ENCODE data around the gene CCNF. TPM values are rescaled to one million over a fixed set of nuclear protein-coding genes. Genes with fewer than 3 reads are reported as not detected.

CCNF gene
- total RNA-seq, 1 experiment from 2014 or later = 60.8 TPM

DNA sequence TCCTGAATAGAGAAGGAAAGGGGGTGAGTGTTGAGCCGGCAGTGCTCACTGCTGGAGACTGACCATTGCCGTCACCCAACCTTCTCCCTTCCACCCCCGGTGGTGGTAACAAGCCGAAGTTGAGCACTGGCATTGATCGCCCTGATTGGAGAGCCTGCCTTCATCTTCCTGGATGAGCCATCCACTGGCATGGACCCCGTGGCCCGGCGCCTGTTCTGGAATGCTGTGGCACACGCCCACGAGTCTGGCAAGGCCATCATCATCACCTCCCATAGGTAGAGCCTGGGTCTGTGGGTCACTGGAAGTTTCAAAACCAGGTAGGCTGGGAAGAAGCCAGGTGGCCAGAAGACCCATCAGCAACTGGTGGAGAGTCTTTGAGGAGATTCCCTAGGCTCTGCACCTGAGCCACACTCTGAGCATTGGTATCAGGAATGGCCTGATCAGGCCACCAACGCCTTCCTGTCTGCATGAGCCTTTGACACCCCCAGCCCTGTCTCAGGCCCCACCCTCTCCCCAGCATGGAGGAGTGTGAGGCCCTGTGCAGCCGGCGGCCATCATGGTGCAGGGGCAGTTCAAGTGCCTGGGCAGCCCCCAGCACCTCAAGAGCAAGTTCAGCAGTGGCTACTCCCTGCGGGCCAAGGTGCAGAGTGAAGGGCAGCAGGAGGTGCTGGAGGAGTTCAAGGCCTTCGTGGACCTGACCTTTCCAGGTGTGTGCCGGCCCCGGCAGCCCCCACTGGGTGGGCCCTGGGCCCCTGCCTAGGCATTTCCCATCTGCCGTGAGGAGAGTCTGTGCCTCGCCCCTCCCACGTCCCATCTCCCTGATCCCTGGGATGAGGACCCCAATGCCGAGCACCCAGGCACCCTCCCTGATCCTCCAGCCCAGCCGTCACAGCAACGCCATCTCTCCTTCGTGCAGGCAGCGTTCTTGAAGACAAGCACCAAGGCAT is 4.9 kb upstream of the CCNF start:
- Histone ChIP-seq H3K9me3 (ENCODE audit: control insufficient read depth in 1 of 2, insufficient read depth in 1 of 2, low read depth in 1 of 2, low read length in 2 of 2) (no peaks in the 10 kb centered on the region), H3K4me2 (ENCODE audit: low read length) (no peak overlapping the region), H3K9me2 (ENCODE audit: insufficient read depth) (no peaks in the 10 kb centered on the region), H3K9ac (ENCODE audit: low read length) (no peak overlapping the region), H3K79me2 (ENCODE audit: insufficient read depth, low read length) (peaks cover under 1% of the 10 kb centered on the region; the same call in 1 of the 2 replicates), H2AFZ (ENCODE audit: low read depth, low read length, poor library complexity, severe bottlenecking) (no peak overlapping the region), H4K20me1 (ENCODE audit: insufficient read depth) (no peaks in the 10 kb centered on the region), H3K27ac (ENCODE audit: low read depth, low read length) (no peak overlapping the region), H3K4me1 (ENCODE audit: control insufficient read depth in 1 of 2, insufficient read depth in 2 of 2, low read length in 2 of 2) (peaks cover 12 to 33% of the 10 kb centered on the region in 2 experiments; a peak in 3 of 4 replicates), H3K27me3 (ENCODE audit: insufficient read depth, low read length) (no peaks in the 10 kb centered on the region), H3K36me3 (ENCODE audit: control insufficient read depth in 1 of 2, insufficient read depth in 2 of 2, low read length in 2 of 2) (no peaks in the 10 kb centered on the region), H3K4me3 (replicated peaks in 1 of 2; ENCODE audit: low read depth in 1 of 2, low read length in 2 of 2) (no peak overlapping the region)
- ATAC-seq (no peak), DNase-seq (ENCODE audit: low read depth, low spot score) (no peak)
- intact Hi-C loops (cut with micrococcal nuclease) = loop anchor here (5.0 to 10.0 kb wide), 3 partner anchors 38 to 160 kb away; partner anchors contain the start of genes RNPS1 and TEDC2
- no TSS peak for BruUV-seq (replicated peaks)
- ChIA-PET CTCF (no interaction called here), RAD21 (ENCODE audit: low non-redundant PET in 1 of 2, low total read pairs in 2 of 2, uncharacterized antibody in 2 of 2, unreplicated experiment in 2 of 2) (no interaction called here), POLR2A (no interaction called here)
- no peak for TF ChIP-seq CBX3 (IDR thresholded peaks at IDR 0.05; ENCODE audit: low read depth)
- no peak for TF ChIP-seq YY1 (IDR thresholded peaks at IDR 0.05; ENCODE audit: extremely low read depth, insufficient replicate concordance, low read depth, low read length)
- no peak for TF ChIP-seq SP1 (IDR thresholded peaks at IDR 0.05; ENCODE audit: low read depth)
- TF ChIP-seq EGR1 (IDR thresholded peaks at IDR 0.05; ENCODE audit: low read depth) = no peak
- no peak for TF ChIP-seq ZFX (IDR thresholded peaks at IDR 0.05)

DNA sequence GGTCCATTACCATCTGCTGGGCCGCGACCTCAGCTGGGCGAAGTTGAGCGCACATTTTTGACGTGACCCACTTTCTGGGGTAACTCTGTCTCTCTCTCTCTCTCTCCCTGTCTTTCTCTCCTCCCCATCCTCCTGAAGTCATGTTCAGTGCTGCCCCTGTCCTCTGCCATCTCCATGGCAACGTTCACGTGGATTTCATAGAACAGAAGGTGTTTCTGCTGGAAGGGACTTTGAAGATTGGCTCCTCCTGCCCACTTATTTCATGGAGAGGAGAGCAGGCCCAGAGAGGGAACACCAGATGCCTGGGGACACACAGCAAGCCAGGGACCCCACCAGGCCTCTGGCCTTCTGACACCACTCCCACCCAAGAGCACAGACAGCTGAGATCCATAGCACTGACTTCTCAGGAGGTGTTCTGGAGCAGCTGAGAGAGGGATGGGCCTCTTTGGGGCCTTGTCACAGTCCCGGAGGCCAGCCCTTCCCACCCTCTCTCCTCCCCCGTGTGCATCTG is 4.2 kb upstream of the CCNF start:
- Histone ChIP-seq H3K79me2 (ENCODE audit: insufficient read depth, low read length) (peaks cover 8% of the 10 kb centered on the region), H4K20me1 (ENCODE audit: insufficient read depth) (no peaks in the 10 kb centered on the region), H3K9me2 (ENCODE audit: insufficient read depth) (no peaks in the 10 kb centered on the region), H3K9ac (ENCODE audit: low read length) (no peak overlapping the region), H3K36me3 (ENCODE audit: control insufficient read depth in 1 of 2, insufficient read depth in 2 of 2, low read length in 2 of 2) (no peaks in the 10 kb centered on the region), H2AFZ (ENCODE audit: low read depth, low read length, poor library complexity, severe bottlenecking) (no peak overlapping the region), H3K27ac (ENCODE audit: low read depth, low read length) (no peak overlapping the region), H3K4me1 (ENCODE audit: control insufficient read depth in 1 of 2, insufficient read depth in 2 of 2, low read length in 2 of 2) (peaks cover 12 to 34% of the 10 kb centered on the region in 2 experiments; a peak in 3 of 4 replicates), H3K4me2 (ENCODE audit: low read length) (no peak overlapping the region), H3K9me3 (ENCODE audit: control insufficient read depth in 1 of 2, insufficient read depth in 1 of 2, low read depth in 1 of 2, low read length in 2 of 2) (no peaks in the 10 kb centered on the region), H3K27me3 (ENCODE audit: insufficient read depth, low read length) (no peaks in the 10 kb centered on the region), H3K4me3 (replicated peaks in 1 of 2; ENCODE audit: low read depth in 1 of 2, low read length in 2 of 2) (no peak overlapping the region)
- RAD21 ChIA-PET (ENCODE audit: low non-redundant PET in 1 of 2, low total read pairs in 2 of 2, uncharacterized antibody in 2 of 2, unreplicated experiment in 2 of 2) = no interaction called here
- intact Hi-C loops (cut with micrococcal nuclease) = loop anchor here (5.0 to 10.0 kb wide), 3 partner anchors 37 to 160 kb away; partner anchors contain the start of genes RNPS1 and TEDC2
- POLR2A ChIA-PET = no interaction called here
- no peak for ATAC-seq
- DNase-seq (ENCODE audit: low read depth, low spot score) = no peak
- CTCF ChIA-PET = no interaction called here
- BruUV-seq (replicated peaks) = no TSS peak
- no peak for TF ChIP-seq SRF (IDR thresholded peaks at IDR 0.05; ENCODE audit: low read depth)
- no peak for TF ChIP-seq POLR2A (IDR thresholded peaks at IDR 0.05; ENCODE audit: borderline replicate concordance, extremely low read depth, insufficient read depth, insufficient read length)
- no peak for TF ChIP-seq YY1 (IDR thresholded peaks at IDR 0.05; ENCODE audit: extremely low read depth, insufficient replicate concordance, low read depth, low read length)
- TF ChIP-seq EGR1 (IDR thresholded peaks at IDR 0.05; ENCODE audit: low read depth) = no peak
- TF ChIP-seq SIN3A (IDR thresholded peaks at IDR 0.05; ENCODE audit: low read depth) = no peak
- no peak for TF ChIP-seq EZH2phosphoT487 (IDR thresholded peaks at IDR 0.05; ENCODE audit: borderline replicate concordance)
- TF ChIP-seq, protein P1, sequence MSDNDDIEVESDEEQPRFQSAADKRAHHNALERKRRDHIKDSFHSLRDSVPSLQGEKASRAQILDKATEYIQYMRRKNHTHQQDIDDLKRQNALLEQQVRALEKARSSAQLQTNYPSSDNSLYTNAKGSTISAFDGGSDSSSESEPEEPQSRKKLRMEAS (IDR thresholded peaks at IDR 0.05) = no peak
- TF ChIP-seq, protein P2, sequence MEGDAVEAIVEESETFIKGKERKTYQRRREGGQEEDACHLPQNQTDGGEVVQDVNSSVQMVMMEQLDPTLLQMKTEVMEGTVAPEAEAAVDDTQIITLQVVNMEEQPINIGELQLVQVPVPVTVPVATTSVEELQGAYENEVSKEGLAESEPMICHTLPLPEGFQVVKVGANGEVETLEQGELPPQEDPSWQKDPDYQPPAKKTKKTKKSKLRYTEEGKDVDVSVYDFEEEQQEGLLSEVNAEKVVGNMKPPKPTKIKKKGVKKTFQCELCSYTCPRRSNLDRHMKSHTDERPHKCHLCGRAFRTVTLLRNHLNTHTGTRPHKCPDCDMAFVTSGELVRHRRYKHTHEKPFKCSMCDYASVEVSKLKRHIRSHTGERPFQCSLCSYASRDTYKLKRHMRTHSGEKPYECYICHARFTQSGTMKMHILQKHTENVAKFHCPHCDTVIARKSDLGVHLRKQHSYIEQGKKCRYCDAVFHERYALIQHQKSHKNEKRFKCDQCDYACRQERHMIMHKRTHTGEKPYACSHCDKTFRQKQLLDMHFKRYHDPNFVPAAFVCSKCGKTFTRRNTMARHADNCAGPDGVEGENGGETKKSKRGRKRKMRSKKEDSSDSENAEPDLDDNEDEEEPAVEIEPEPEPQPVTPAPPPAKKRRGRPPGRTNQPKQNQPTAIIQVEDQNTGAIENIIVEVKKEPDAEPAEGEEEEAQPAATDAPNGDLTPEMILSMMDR (IDR thresholded peaks at IDR 0.05 in 2 of 3, conservative IDR thresholded peaks at IDR 0.05 in 1 of 3; ENCODE audit: borderline replicate concordance in 1 of 3, insufficient read depth in 1 of 3, low read depth in 2 of 3, low read length in 2 of 3) = no peak
- TF ChIP-seq, protein P3, sequence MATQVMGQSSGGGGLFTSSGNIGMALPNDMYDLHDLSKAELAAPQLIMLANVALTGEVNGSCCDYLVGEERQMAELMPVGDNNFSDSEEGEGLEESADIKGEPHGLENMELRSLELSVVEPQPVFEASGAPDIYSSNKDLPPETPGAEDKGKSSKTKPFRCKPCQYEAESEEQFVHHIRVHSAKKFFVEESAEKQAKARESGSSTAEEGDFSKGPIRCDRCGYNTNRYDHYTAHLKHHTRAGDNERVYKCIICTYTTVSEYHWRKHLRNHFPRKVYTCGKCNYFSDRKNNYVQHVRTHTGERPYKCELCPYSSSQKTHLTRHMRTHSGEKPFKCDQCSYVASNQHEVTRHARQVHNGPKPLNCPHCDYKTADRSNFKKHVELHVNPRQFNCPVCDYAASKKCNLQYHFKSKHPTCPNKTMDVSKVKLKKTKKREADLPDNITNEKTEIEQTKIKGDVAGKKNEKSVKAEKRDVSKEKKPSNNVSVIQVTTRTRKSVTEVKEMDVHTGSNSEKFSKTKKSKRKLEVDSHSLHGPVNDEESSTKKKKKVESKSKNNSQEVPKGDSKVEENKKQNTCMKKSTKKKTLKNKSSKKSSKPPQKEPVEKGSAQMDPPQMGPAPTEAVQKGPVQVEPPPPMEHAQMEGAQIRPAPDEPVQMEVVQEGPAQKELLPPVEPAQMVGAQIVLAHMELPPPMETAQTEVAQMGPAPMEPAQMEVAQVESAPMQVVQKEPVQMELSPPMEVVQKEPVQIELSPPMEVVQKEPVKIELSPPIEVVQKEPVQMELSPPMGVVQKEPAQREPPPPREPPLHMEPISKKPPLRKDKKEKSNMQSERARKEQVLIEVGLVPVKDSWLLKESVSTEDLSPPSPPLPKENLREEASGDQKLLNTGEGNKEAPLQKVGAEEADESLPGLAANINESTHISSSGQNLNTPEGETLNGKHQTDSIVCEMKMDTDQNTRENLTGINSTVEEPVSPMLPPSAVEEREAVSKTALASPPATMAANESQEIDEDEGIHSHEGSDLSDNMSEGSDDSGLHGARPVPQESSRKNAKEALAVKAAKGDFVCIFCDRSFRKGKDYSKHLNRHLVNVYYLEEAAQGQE (IDR thresholded peaks at IDR 0.05; ENCODE audit: low read depth) = no peak
- TF ChIP-seq JUND (IDR thresholded peaks at IDR 0.05) = no peak
- TF ChIP-seq ELF1 (IDR thresholded peaks at IDR 0.05; ENCODE audit: borderline replicate concordance, low read depth) = no peak
